Prostate gland (tissue), 2 donors: ENCODE measurements around the gene PRDM1.

Source experiments
- CTCF ChIP-seq, 4 experiments: fragments of 200-600 bp in 2 of 4; fragments of 450-650 bp in 2 of 4; sonication (generic) in 2 of 4; IDR thresholded peaks; 1 replicate in 3 of 4; 2 replicates in 1 of 4; pipeline ENCODE4 v1.5.1; 2016 to 2019; ENCODE audit warnings: antibody characterized with exemption in 4 of 4, mild to moderate bottlenecking in 2 of 4, moderate library complexity in 2 of 4
- POLR2AphosphoS5 ChIP-seq: sonication (generic); formaldehyde crosslinking; IDR thresholded peaks from one replicate; pipeline ENCODE4 v1.6.1; 2017; ENCODE audit warnings: antibody characterized with exemption

GRCh38 chr6:106112433-106112832 lies 26.3 kb downstream of the PRDM1 start:
- TF ChIP-seq CTCF (IDR thresholded peaks at IDR 0.05) (no peak), POLR2AphosphoS5 (no peak)
